ENCODE results near the gene PDZRN4. TPM values are rescaled to one million over a fixed set of nuclear protein-coding genes. Genes with fewer than 3 reads are reported as not detected.

PDZRN4 gene
- total and polyA plus RNA-seq, 2 experiments from 2014 or later: 0.90 TPM; not detected in 1

DNA sequence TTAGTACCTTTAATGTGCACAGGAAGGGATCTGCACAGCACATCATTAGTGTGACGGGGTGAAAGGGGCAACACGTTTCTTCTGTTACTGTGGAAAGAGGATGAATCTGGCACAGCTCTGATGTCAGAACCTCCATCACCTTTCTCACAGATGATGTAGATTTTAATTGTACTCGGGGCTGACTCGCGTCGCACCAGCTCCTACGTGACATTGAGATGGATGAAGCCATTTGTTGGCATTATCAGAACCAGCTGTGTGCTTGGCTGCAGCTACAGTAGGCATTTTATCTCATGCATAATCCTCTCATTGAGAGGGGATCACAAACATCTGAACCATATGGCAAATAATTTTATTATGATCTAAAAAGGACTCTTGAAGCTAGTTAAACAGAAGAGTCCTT lies 173.6 kb downstream of the PDZRN4 start:
- Mint-ChIP-seq H3K36me3 (ENCODE audit: low read depth) (no peaks in the 10 kb centered on the region), H3K9me3 (no peaks in the 10 kb centered on the region), H3K4me1 (peaks cover 12% of the 10 kb centered on the region; the same call in 2 of the 3 replicates), H3K4me3 (no peak overlapping the region), H3K27ac (no peak overlapping the region), H3K27me3 (ENCODE audit: insufficient read depth, low read depth, poor library complexity) (no peaks in the 10 kb centered on the region)
- H3K27ac ChIP-seq (ENCODE audit: low read depth): no peak overlapping the region
- ATAC-seq (no peak), DNase-seq (ENCODE audit: low spot score) (no peak)
- H3K4me3 ChIP-seq: no peak overlapping the region
- H4K20me1 ChIP-seq (replicated peaks; ENCODE audit: insufficient read depth): no peaks in the 10 kb centered on the region
- H3K27me3 ChIP-seq (ENCODE audit: insufficient read depth): no peaks in the 10 kb centered on the region
- no peaks in the 10 kb centered on the region for H3F3A ChIP-seq (replicated peaks; ENCODE audit: low read depth)
- no peak overlapping the region for H2AFZ ChIP-seq
- no peaks in the 10 kb centered on the region for H3K9me2 ChIP-seq (ENCODE audit: insufficient read depth)
- H3K4me2 ChIP-seq: no peak overlapping the region
- TF ChIP-seq EZH2phosphoT487 (IDR thresholded peaks at IDR 0.05; ENCODE audit: unreplicated experiment): no peak
- no peak for TF ChIP-seq POLR2AphosphoS5 (IDR thresholded peaks at IDR 0.05; ENCODE audit: low read depth)
- TF ChIP-seq, protein P1, sequence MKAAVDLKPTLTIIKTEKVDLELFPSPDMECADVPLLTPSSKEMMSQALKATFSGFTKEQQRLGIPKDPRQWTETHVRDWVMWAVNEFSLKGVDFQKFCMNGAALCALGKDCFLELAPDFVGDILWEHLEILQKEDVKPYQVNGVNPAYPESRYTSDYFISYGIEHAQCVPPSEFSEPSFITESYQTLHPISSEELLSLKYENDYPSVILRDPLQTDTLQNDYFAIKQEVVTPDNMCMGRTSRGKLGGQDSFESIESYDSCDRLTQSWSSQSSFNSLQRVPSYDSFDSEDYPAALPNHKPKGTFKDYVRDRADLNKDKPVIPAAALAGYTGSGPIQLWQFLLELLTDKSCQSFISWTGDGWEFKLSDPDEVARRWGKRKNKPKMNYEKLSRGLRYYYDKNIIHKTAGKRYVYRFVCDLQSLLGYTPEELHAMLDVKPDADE (IDR thresholded peaks at IDR 0.05): no peak
- no peak for TF ChIP-seq ZNF331 (CRISPR knock-in tag; IDR thresholded peaks at IDR 0.05; ENCODE audit: low read depth)
- TF ChIP-seq EZH2 (IDR thresholded peaks at IDR 0.05; ENCODE audit: low read depth, unreplicated experiment): no peak
- TF ChIP-seq, protein P2, sequence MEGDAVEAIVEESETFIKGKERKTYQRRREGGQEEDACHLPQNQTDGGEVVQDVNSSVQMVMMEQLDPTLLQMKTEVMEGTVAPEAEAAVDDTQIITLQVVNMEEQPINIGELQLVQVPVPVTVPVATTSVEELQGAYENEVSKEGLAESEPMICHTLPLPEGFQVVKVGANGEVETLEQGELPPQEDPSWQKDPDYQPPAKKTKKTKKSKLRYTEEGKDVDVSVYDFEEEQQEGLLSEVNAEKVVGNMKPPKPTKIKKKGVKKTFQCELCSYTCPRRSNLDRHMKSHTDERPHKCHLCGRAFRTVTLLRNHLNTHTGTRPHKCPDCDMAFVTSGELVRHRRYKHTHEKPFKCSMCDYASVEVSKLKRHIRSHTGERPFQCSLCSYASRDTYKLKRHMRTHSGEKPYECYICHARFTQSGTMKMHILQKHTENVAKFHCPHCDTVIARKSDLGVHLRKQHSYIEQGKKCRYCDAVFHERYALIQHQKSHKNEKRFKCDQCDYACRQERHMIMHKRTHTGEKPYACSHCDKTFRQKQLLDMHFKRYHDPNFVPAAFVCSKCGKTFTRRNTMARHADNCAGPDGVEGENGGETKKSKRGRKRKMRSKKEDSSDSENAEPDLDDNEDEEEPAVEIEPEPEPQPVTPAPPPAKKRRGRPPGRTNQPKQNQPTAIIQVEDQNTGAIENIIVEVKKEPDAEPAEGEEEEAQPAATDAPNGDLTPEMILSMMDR (conservative IDR thresholded peaks at IDR 0.05; ENCODE audit: low read depth in 2 of 2): no peak
- TF ChIP-seq NANOG (IDR thresholded peaks at IDR 0.05; ENCODE audit: borderline replicate concordance): no peak
- TF ChIP-seq ZNF114 (CRISPR knock-in tag; IDR thresholded peaks at IDR 0.05): no peak
- TF ChIP-seq STAT1 (IDR thresholded peaks at IDR 0.05; ENCODE audit: unreplicated experiment): no peak
- TF ChIP-seq, protein P3, sequence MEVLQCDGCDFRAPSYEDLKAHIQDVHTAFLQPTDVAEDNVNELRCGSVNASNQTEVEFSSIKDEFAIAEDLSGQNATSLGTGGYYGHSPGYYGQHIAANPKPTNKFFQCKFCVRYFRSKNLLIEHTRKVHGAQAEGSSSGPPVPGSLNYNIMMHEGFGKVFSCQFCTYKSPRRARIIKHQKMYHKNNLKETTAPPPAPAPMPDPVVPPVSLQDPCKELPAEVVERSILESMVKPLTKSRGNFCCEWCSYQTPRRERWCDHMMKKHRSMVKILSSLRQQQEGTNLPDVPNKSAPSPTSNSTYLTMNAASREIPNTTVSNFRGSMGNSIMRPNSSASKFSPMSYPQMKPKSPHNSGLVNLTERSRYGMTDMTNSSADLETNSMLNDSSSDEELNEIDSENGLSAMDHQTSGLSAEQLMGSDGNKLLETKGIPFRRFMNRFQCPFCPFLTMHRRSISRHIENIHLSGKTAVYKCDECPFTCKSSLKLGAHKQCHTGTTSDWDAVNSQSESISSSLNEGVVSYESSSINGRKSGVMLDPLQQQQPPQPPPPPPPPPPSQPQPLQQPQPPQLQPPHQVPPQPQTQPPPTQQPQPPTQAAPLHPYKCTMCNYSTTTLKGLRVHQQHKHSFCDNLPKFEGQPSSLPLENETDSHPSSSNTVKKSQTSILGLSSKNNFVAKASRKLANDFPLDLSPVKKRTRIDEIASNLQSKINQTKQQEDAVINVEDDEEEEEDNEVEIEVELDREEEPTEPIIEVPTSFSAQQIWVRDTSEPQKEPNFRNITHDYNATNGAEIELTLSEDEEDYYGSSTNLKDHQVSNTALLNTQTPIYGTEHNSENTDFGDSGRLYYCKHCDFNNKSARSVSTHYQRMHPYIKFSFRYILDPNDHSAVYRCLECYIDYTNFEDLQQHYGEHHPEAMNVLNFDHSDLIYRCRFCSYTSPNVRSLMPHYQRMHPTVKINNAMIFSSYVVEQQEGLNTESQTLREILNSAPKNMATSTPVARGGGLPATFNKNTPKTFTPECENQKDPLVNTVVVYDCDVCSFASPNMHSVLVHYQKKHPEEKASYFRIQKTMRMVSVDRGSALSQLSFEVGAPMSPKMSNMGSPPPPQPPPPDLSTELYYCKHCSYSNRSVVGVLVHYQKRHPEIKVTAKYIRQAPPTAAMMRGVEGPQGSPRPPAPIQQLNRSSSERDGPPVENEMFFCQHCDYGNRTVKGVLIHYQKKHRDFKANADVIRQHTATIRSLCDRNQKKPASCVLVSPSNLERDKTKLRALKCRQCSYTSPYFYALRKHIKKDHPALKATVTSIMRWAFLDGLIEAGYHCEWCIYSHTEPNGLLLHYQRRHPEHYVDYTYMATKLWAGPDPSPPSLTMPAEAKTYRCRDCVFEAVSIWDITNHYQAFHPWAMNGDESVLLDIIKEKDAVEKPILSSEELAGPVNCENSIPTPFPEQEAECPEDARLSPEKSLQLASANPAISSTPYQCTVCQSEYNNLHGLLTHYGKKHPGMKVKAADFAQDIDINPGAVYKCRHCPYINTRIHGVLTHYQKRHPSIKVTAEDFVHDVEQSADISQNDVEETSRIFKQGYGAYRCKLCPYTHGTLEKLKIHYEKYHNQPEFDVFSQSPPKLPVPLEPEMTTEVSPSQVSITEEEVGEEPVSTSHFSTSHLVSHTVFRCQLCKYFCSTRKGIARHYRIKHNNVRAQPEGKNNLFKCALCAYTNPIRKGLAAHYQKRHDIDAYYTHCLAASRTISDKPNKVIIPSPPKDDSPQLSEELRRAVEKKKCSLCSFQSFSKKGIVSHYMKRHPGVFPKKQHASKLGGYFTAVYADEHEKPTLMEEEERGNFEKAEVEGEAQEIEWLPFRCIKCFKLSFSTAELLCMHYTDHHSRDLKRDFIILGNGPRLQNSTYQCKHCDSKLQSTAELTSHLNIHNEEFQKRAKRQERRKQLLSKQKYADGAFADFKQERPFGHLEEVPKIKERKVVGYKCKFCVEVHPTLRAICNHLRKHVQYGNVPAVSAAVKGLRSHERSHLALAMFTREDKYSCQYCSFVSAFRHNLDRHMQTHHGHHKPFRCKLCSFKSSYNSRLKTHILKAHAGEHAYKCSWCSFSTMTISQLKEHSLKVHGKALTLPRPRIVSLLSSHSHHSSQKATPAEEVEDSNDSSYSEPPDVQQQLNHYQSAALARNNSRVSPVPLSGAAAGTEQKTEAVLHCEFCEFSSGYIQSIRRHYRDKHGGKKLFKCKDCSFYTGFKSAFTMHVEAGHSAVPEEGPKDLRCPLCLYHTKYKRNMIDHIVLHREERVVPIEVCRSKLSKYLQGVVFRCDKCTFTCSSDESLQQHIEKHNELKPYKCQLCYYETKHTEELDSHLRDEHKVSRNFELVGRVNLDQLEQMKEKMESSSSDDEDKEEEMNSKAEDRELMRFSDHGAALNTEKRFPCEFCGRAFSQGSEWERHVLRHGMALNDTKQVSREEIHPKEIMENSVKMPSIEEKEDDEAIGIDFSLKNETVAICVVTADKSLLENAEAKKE (CRISPR knock-in tag; IDR thresholded peaks at IDR 0.05): no peak
- no peak for TF ChIP-seq JUNB (IDR thresholded peaks at IDR 0.05; ENCODE audit: unreplicated experiment)
- TF ChIP-seq CREB1 (CRISPR knock-in tag; IDR thresholded peaks at IDR 0.05; ENCODE audit: low read depth): no peak
- TF ChIP-seq, protein P4, sequence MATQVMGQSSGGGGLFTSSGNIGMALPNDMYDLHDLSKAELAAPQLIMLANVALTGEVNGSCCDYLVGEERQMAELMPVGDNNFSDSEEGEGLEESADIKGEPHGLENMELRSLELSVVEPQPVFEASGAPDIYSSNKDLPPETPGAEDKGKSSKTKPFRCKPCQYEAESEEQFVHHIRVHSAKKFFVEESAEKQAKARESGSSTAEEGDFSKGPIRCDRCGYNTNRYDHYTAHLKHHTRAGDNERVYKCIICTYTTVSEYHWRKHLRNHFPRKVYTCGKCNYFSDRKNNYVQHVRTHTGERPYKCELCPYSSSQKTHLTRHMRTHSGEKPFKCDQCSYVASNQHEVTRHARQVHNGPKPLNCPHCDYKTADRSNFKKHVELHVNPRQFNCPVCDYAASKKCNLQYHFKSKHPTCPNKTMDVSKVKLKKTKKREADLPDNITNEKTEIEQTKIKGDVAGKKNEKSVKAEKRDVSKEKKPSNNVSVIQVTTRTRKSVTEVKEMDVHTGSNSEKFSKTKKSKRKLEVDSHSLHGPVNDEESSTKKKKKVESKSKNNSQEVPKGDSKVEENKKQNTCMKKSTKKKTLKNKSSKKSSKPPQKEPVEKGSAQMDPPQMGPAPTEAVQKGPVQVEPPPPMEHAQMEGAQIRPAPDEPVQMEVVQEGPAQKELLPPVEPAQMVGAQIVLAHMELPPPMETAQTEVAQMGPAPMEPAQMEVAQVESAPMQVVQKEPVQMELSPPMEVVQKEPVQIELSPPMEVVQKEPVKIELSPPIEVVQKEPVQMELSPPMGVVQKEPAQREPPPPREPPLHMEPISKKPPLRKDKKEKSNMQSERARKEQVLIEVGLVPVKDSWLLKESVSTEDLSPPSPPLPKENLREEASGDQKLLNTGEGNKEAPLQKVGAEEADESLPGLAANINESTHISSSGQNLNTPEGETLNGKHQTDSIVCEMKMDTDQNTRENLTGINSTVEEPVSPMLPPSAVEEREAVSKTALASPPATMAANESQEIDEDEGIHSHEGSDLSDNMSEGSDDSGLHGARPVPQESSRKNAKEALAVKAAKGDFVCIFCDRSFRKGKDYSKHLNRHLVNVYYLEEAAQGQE (IDR thresholded peaks at IDR 0.05; ENCODE audit: unreplicated experiment): no peak
- H3K79me2 ChIP-seq (replicated peaks; ENCODE audit: insufficient read depth): no peaks in the 10 kb centered on the region
- H3K4me1 ChIP-seq (ENCODE audit: insufficient read depth): peaks cover 9% of the 10 kb centered on the region; the same call in 1 of the 2 replicates
- no peaks in the 10 kb centered on the region for H3K36me3 ChIP-seq (ENCODE audit: insufficient read depth)
